H9 (cell line): Measurements from ENCODE around the gene PRR33. TPM values are rescaled to one million over a fixed set of nuclear protein-coding genes. Genes with fewer than 3 reads are reported as not detected.
"Not testable (repeated sequence)": the region's sequence is repeated elsewhere in the genome, so short reads cannot be mapped to it uniquely, and the experiment has no call there.

Experiments used
- DNase-seq: peaks from one replicate; pipeline ENCODE4 v3.0.0-alpha.2; 2017
- H2AFZ ChIP-seq: one replicate; pipeline ENCODE4 v1.6.1; 2013; ENCODE audit warnings: mild to moderate bottlenecking, low read length, control low read depth, moderate library complexity
- H2AK5ac ChIP-seq: 2 replicates; pipeline ENCODE4 v1.6.1; 2013; ENCODE audit warnings: low read length, control low read depth, mixed read lengths; ENCODE audit not compliant: insufficient read length
- H2BK120ac ChIP-seq: one replicate; pipeline ENCODE4 v1.6.1; 2013; ENCODE audit warnings: low read depth, mild to moderate bottlenecking, low read length, control low read depth, inconsistent platforms; ENCODE audit not compliant: poor library complexity, severe bottlenecking
- H2BK12ac ChIP-seq: 2 replicates; pipeline ENCODE4 v1.6.1; 2013; ENCODE audit warnings: low read length, control low read depth, mixed read lengths, low read depth; ENCODE audit not compliant: insufficient read length
- H2BK15ac ChIP-seq: 2 replicates; pipeline ENCODE4 v1.6.1; 2013; ENCODE audit warnings: low read depth, low read length, control low read depth
- H2BK20ac ChIP-seq: one replicate; pipeline ENCODE4 v1.6.1; 2013; ENCODE audit warnings: low read depth, mild to moderate bottlenecking, low read length, control low read depth, inconsistent platforms; ENCODE audit not compliant: poor library complexity, severe bottlenecking
- H2BK5ac ChIP-seq: 2 replicates; pipeline ENCODE4 v1.6.1; 2013; ENCODE audit warnings: low read length, control low read depth, mixed read lengths; ENCODE audit not compliant: insufficient read length
- H3K14ac ChIP-seq: 2 replicates; pipeline ENCODE4 v1.6.1; 2013; ENCODE audit warnings: low read length, control low read depth; ENCODE audit not compliant: insufficient read depth
- H3K18ac ChIP-seq: 2 replicates; pipeline ENCODE4 v1.6.1; 2013; ENCODE audit warnings: low read depth, mild to moderate bottlenecking, mixed read lengths, low read length, control low read depth; ENCODE audit not compliant: insufficient read length
- H3K23ac ChIP-seq: 2 replicates; pipeline ENCODE4 v1.6.1; 2013; ENCODE audit warnings: low read length, control low read depth, mixed read lengths, low read depth; ENCODE audit not compliant: insufficient read length
- H3K23me2 ChIP-seq: 2 replicates; pipeline ENCODE4 v1.6.1; 2013; ENCODE audit warnings: low read depth, mild to moderate bottlenecking, mixed read lengths, low read length, control low read depth; ENCODE audit not compliant: insufficient read length, poor library complexity, severe bottlenecking
- H3K27ac ChIP-seq: 2 replicates; pipeline ENCODE4 v1.5.1; 2013; ENCODE audit warnings: low read length, control low read depth, mixed read lengths, low read depth; ENCODE audit not compliant: insufficient read length
- H3K27me3 ChIP-seq: 2 replicates; pipeline ENCODE4 v1.6.1; 2013; ENCODE audit warnings: low read length, control low read depth, inconsistent platforms; ENCODE audit not compliant: insufficient read depth
- H3K4ac ChIP-seq: 2 replicates; pipeline ENCODE4 v1.6.1; 2013; ENCODE audit warnings: low read depth, mild to moderate bottlenecking, control low read depth, inconsistent platforms, low read length, moderate library complexity
- H3K4me1 ChIP-seq: 2 replicates; pipeline ENCODE4 v1.6.1; 2013; ENCODE audit warnings: low read length, control low read depth, inconsistent platforms; ENCODE audit not compliant: insufficient read depth
- H3K4me2 ChIP-seq: 2 replicates; pipeline ENCODE4 v1.6.1; 2013; ENCODE audit warnings: low read length, control low read depth, mixed read lengths; ENCODE audit not compliant: insufficient read length, insufficient read depth
- H3K56ac ChIP-seq: 2 replicates; pipeline ENCODE4 v1.6.1; 2013; ENCODE audit warnings: low read depth, mild to moderate bottlenecking, mixed read lengths, low read length, control low read depth; ENCODE audit not compliant: insufficient read length
- H3K79me1 ChIP-seq: 2 replicates; pipeline ENCODE4 v1.6.1; 2013; ENCODE audit warnings: low read depth, mild to moderate bottlenecking, moderate library complexity, low read length, control low read depth, inconsistent platforms; ENCODE audit not compliant: insufficient read depth, poor library complexity, severe bottlenecking
- H3K79me2 ChIP-seq: 2 replicates; pipeline ENCODE4 v1.6.1; 2013; ENCODE audit warnings: low read length, control low read depth, inconsistent platforms; ENCODE audit not compliant: insufficient read depth
- H3K9ac ChIP-seq: 2 replicates; pipeline ENCODE4 v1.6.1; 2013; ENCODE audit warnings: low read length, control low read depth, mixed read lengths; ENCODE audit not compliant: insufficient read length; ENCODE audit errors: extremely low read depth
- H3K9me3 ChIP-seq: one replicate; pipeline ENCODE4 v1.6.1; 2013; ENCODE audit warnings: low read depth, low read length, inconsistent platforms; ENCODE audit not compliant: control insufficient read depth
- H3T11ph ChIP-seq: one replicate; pipeline ENCODE4 v1.6.1; 2013; ENCODE audit warnings: mild to moderate bottlenecking, low read length, control low read depth, inconsistent platforms
- H4K20me1 ChIP-seq: one replicate; pipeline ENCODE4 v1.6.1; 2013; ENCODE audit not compliant: control insufficient read depth, insufficient read length, insufficient read depth
- H4K5ac ChIP-seq: 2 replicates; pipeline ENCODE4 v1.6.1; 2013; ENCODE audit warnings: low read depth, mild to moderate bottlenecking, mixed read lengths, low read length, control low read depth; ENCODE audit not compliant: insufficient read length
- H4K8ac ChIP-seq: replicated peaks from 2 replicates; pipeline ENCODE4 v1.6.1; 2013; ENCODE audit warnings: low read length, control low read depth, mixed read lengths, low read depth; ENCODE audit not compliant: insufficient read length
- H4K91ac ChIP-seq: 2 replicates; pipeline ENCODE4 v1.6.1; 2013; ENCODE audit warnings: low read depth, mild to moderate bottlenecking, moderate library complexity, mixed read lengths, low read length, control low read depth; ENCODE audit not compliant: insufficient read length
- H3K27ac Mint-ChIP-seq, 3 experiments: 2 replicates in 2 of 3; 3 replicates in 1 of 3; pipeline ENCODE4 v1.8.0; 2020 to 2021; ENCODE audit warnings: mixed read lengths in 3 of 3, mild to moderate bottlenecking in 1 of 3, moderate library complexity in 1 of 3
- H3K27me3 Mint-ChIP-seq: 2 replicates; pipeline ENCODE4 v1.8.0; 2021; ENCODE audit warnings: low read depth, mild to moderate bottlenecking, moderate library complexity, mixed read lengths
- H3K36me3 Mint-ChIP-seq, 3 experiments: 2 replicates in 2 of 3; 3 replicates in 1 of 3; pipeline ENCODE4 v1.8.0; 2020 to 2021; ENCODE audit warnings: low read depth in 3 of 3, mixed read lengths in 3 of 3; ENCODE audit not compliant: insufficient read depth in 1 of 3
- H3K4me1 Mint-ChIP-seq, 2 experiments: 2 replicates each; pipeline ENCODE4 v1.8.0; 2020; ENCODE audit warnings: mixed read lengths in 2 of 2
- H3K4me3 Mint-ChIP-seq, 2 experiments: 2 replicates in 1 of 2; 3 replicates in 1 of 2; pipeline ENCODE4 v1.8.0; 2020 to 2021; ENCODE audit warnings: mild to moderate bottlenecking in 2 of 2, mixed read lengths in 2 of 2, moderate library complexity in 1 of 2
- H3K9me3 Mint-ChIP-seq, 2 experiments: 2 replicates in 1 of 2; 3 replicates in 1 of 2; pipeline ENCODE4 v1.8.0; 2020; ENCODE audit warnings: mild to moderate bottlenecking in 2 of 2, mixed read lengths in 2 of 2, moderate library complexity in 1 of 2
- CTCF ChIP-seq: fragments of 200-600 bp; sonication (generic); conservative IDR thresholded peaks from 3 replicates; pipeline ENCODE4 v1.8.0; 2021; ENCODE audit warnings: antibody characterized with exemption, mild to moderate bottlenecking
- WGBS: extraction: QIAGEN DNeasy Blood & Tissue Kit; methylation state at CpG from one replicate; pipeline ENCODE4 v1.1.7; 2013; ENCODE audit warnings: missing lambda C conversion rate, low lambda C conversion rate, mixed read lengths; ENCODE audit not compliant: insufficient read length; ENCODE audit errors: extremely low coverage; 5-methylcytosine and 5-hydroxymethylcytosine counted together
- total RNA-seq: library from RNA; stranded (reverse); gene quantifications from 2 replicates; pipeline ENCODE4 v1.2.1, GENCODE V29; 2021

Gene PRR33
- total RNA-seq, 1 experiment from 2014 or later: not detected

- peaks cover 5% of the 10 kb centered on the region for H3K27me3 Mint-ChIP-seq
- Histone ChIP-seq H3K14ac (no peak overlapping the region; the same call in 1 of the 2 replicates), H3K27me3 (no peaks in the 10 kb centered on the region), H3K9me3 (no peaks in the 10 kb centered on the region), H4K20me1 (no peaks in the 10 kb centered on the region), H3K4ac (no peak overlapping the region), H2AFZ (no peak overlapping the region), H2BK12ac (no peak overlapping the region), H3K56ac (no peak overlapping the region), H3K23me2 (no peaks in the 10 kb centered on the region), H2BK15ac (no peak overlapping the region), H3K9ac (no peak overlapping the region), H3K79me1 (no peaks in the 10 kb centered on the region), H4K91ac (no peak overlapping the region), H3K27ac (no peak overlapping the region), H2BK5ac (no peak overlapping the region), H3K4me1 (no peaks in the 10 kb centered on the region), H2BK20ac (no peak overlapping the region), H3K4me2 (no peak overlapping the region), H2BK120ac (no peak overlapping the region), H4K8ac (no peak overlapping the region), H3K18ac (no peak overlapping the region), H4K5ac (no peak overlapping the region), H2AK5ac (no peak overlapping the region), H3T11ph (no peak overlapping the region), H3K79me2 (no peaks in the 10 kb centered on the region), H3K23ac (no peak overlapping the region)
- H3K36me3 Mint-ChIP-seq: no peaks in the 10 kb centered on the region
- H3K9me3 Mint-ChIP-seq: no peaks in the 10 kb centered on the region
- whole genome bisulfite sequencing: no CpG with 5 or more reads among the region's 28 CpGs
- no peak for TF ChIP-seq CTCF
- H3K27ac Mint-ChIP-seq: no peak overlapping the region
- H3K4me1 Mint-ChIP-seq: peaks cover 4 to 10% of the 10 kb centered on the region in 2 experiments; a peak in 3 of 4 replicates
- DNase-seq: no peak
- no peak overlapping the region for H3K4me3 Mint-ChIP-seq
Measured at GRCh38 chr11:1875093-1875850, 16.4 kb downstream of the PRR33 start.

GRCh38 chr11:1874441-1875092 lies 17.1 kb downstream of the PRR33 start:
- H3K27me3 Mint-ChIP-seq, H2BK15ac ChIP-seq, H3K23me2 ChIP-seq, H3K36me3 Mint-ChIP-seq, H3K79me2 ChIP-seq, H4K91ac ChIP-seq, H3K27me3 ChIP-seq, H2BK20ac ChIP-seq, H2AK5ac ChIP-seq, H2AFZ ChIP-seq, H3K4me3 Mint-ChIP-seq, H3K9ac ChIP-seq, H2BK5ac ChIP-seq, H4K8ac ChIP-seq, H3K27ac ChIP-seq, H2BK120ac ChIP-seq, H3K27ac Mint-ChIP-seq, DNase-seq, H3K9me3 ChIP-seq, H3K56ac ChIP-seq, H3K9me3 Mint-ChIP-seq, H3K4me1 ChIP-seq, H4K5ac ChIP-seq, H3K4me2 ChIP-seq, H2BK12ac ChIP-seq, H3K14ac ChIP-seq, H3T11ph ChIP-seq, H4K20me1 ChIP-seq, H3K79me1 ChIP-seq, H3K4ac ChIP-seq, H3K18ac ChIP-seq, H3K23ac ChIP-seq: not testable (repeated sequence)
- no CpG with 5 or more reads among the region's 17 CpGs for WGBS
- peaks cover 4 to 10% of the 10 kb centered on the region in 2 experiments; a peak in 3 of 4 replicates for H3K4me1 Mint-ChIP-seq
